Rectal smooth muscle tissue (tissue), 1 donor: ENCODE data around the gene P2RY14.

Source experiments
- H3K27ac ChIP-seq: one replicate; pipeline ENCODE4 v1.7.0; 2013; ENCODE audit warnings: low read depth, low read length, inconsistent platforms
- H3K27me3 ChIP-seq: one replicate; pipeline ENCODE4 v1.7.0; 2013; ENCODE audit warnings: low read length; ENCODE audit not compliant: control insufficient read depth, insufficient read depth
- H3K36me3 ChIP-seq: one replicate; pipeline ENCODE4 v1.7.0; 2013; ENCODE audit warnings: low read length; ENCODE audit not compliant: control insufficient read depth, insufficient read depth
- H3K4me1 ChIP-seq: one replicate; pipeline ENCODE4 v1.7.0; 2013; ENCODE audit warnings: low read length; ENCODE audit not compliant: control insufficient read depth, insufficient read depth
- H3K4me3 ChIP-seq: one replicate; pipeline ENCODE4 v1.7.0; 2013; ENCODE audit warnings: low read length
- H3K9ac ChIP-seq: one replicate; pipeline ENCODE4 v1.7.0; 2013; ENCODE audit warnings: low read length

The P2RY14 gene

DNA sequence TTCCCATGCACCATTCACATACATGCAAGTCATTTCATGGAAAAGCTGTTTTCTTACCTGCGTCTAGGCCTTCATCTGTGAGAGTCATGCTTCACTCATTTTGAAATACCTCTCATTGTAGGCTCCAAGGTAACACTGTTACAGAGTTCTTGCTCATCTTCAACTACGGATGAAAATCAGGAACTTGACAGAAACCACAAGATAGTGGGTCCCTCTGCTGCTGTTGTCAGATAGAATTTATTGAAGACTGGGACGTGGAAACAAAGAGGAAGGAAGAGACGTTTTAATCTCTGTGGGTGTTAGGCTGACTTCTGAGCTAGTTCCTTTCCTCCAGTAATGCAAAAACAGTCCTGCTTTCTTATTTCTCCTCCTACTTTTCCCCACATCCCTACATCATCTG lies at the start of gene P2RY14:
TSS of gene P2RY14 (minus strand) at position 313 of the 400 bp plus-strand sequence. CDS start 64,226 bp downstream, outside the sequence.
- peak within 1 kb of the TSS; percentile 10 for H3K4me3 ChIP-seq
- no peaks in the 10 kb centered on the region for H3K36me3 ChIP-seq
- peak within 1 kb of the TSS; percentile 19 for H3K27ac ChIP-seq
- H3K4me1 ChIP-seq, result peaks cover 10% of the 10 kb centered on the region
- no peak within 1 kb of the TSS for H3K9ac ChIP-seq
- H3K27me3 ChIP-seq, result no peaks in the 10 kb centered on the region

DNA sequence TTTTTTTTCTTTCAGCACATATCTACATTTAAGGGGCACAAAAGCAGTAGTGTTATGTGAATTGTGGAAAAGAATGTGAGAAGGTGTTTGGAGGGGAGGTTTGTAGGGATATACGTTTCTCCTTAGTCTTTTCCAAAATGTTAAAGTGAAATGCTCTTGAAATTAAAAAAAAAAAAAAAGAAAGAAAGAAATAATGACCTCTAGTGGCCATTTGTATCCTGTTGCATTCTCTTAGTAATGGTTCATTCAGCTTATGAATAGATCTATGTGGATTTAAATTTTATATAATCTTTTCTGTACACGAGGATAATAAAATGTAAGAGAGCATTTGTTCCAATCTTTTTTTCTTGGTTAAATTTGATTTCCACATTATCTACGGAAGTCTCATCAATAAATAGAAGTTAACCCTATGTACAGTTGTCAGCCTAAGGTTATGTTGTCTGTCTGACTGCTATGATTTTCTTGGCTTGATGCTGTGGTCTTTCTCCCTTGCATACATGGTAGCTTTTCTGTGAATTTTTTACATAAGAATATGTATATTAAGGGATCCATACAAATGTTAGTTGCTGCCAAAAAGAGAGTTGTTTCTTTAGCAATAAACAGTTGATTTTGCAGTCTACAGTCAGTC lies 49.3 kb upstream of the P2RY14 start:
- H3K27me3 ChIP-seq, result no peaks in the 10 kb centered on the region
- H3K4me3 ChIP-seq, result no peak overlapping the region
- H3K36me3 ChIP-seq, result no peaks in the 10 kb centered on the region
- H3K4me1 ChIP-seq, result no peaks in the 10 kb centered on the region
- no peak overlapping the region for H3K27ac ChIP-seq
- H3K9ac ChIP-seq, result no peak overlapping the region

DNA sequence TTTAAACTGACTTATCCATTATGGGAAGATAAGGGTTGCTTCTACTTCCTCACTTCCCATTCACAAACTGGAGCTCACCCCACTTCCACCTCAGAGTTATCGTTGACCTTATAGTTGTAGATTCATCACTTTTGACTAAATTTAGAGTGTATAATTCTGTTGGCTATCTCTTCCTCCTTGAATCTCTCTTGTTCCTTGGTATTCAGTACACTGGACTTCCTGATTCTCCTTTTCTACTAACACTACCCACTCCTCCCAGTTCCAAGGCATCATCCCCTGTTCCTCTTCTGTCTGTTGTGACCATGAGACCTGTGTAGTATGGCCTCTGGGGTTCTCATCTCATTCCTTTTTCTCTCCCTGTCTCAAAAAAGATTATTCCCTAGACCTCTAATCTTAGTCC lies 44.2 kb upstream of the P2RY14 start:
- Histone ChIP-seq H3K4me1 (no peaks in the 10 kb centered on the region), H3K27me3 (no peaks in the 10 kb centered on the region), H3K27ac (no peak overlapping the region), H3K9ac (no peak overlapping the region), H3K4me3 (no peak overlapping the region), H3K36me3 (no peaks in the 10 kb centered on the region)

DNA sequence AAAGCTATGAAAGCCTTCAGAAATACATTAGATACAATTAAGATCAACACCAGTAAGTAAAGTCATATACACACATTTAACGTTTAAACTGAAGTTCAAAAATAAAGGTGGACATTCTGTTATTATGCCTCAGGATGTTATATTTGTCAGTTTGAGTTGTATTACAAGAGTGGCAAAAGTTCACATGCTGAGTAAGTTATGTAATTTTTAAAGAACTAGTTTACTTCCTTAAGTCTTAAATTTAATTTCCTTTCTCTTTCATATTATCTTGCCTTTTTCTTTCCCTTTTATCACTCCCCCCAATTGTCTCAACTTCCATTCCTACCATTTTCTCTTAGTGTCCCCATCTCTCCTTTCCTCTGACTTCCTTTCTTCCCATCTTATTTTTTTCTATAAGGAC lies 43.2 kb upstream of the P2RY14 start:
- Histone ChIP-seq H3K27me3 (no peaks in the 10 kb centered on the region), H3K9ac (no peak overlapping the region), H3K27ac (no peak overlapping the region), H3K36me3 (no peaks in the 10 kb centered on the region), H3K4me3 (no peak overlapping the region), H3K4me1 (no peaks in the 10 kb centered on the region)

DNA sequence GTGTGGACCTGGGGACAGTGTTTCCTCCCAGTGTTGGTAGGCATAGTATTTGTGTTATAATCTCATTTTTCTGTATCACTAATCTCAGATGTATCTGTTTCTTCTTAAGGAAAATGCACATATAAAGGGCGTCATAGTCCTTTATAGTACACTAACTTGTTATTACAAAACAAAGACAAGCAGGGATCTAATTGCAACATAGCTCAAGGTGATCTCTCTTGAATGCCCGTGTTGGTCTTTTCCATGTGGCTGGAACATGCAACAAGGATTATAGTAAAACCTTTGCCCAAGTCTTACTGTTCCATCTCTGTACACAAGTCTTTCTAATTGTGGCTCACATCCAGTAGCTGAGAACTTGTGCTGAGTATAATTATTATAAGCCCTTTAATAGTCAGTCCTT lies 41.8 kb upstream of the P2RY14 start:
- Histone ChIP-seq H3K9ac (no peak overlapping the region), H3K4me1 (no peaks in the 10 kb centered on the region), H3K27me3 (no peaks in the 10 kb centered on the region), H3K27ac (no peak overlapping the region), H3K36me3 (no peaks in the 10 kb centered on the region), H3K4me3 (no peak overlapping the region)

DNA sequence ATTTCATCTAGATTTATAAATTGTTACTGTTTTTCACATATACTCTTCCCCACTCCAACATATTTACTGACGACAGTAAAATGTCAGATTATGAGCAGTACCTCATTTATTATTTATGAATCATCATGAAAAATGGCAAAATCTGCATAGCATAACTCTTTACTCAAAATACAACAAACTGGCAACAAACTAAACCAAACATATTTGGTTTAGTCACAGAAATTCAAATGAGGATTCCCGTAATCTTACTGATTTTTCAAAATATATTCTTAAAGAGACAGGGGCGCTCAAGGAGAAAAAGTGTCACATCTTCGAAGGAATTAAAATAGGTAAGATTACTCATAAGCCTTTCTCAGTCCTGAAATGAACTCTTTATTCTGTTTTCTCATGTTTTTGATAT lies 41.3 kb upstream of the P2RY14 start:
- H3K9ac ChIP-seq, result no peak overlapping the region
- no peaks in the 10 kb centered on the region for H3K36me3 ChIP-seq
- H3K27me3 ChIP-seq, result no peaks in the 10 kb centered on the region
- H3K27ac ChIP-seq, result no peak overlapping the region
- H3K4me3 ChIP-seq, result no peak overlapping the region
- H3K4me1 ChIP-seq, result no peaks in the 10 kb centered on the region

DNA sequence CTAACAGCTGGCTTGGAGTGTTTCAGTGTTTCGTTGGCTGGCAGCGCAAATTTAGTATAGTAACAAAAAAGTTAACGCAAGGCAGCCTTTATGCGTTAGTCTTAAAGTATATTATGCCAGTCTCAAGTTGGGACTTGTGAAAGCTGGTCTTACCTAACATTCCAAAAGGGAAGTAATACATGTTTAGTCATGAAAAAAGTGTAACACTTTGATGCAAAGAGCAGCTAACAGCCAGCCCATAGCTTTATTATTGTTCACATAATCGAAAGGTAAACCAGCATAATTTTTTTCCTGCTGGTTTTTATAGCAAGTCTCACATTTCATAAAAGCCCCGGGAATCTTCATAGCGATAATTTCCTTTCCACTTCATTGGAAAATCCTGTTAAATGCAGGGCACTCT lies 40.6 kb upstream of the P2RY14 start:
- H3K27me3 ChIP-seq, result no peaks in the 10 kb centered on the region
- no peaks in the 10 kb centered on the region for H3K36me3 ChIP-seq
- no peak overlapping the region for H3K27ac ChIP-seq
- no peak overlapping the region for H3K9ac ChIP-seq
- no peaks in the 10 kb centered on the region for H3K4me1 ChIP-seq
- H3K4me3 ChIP-seq, result no peak overlapping the region

DNA sequence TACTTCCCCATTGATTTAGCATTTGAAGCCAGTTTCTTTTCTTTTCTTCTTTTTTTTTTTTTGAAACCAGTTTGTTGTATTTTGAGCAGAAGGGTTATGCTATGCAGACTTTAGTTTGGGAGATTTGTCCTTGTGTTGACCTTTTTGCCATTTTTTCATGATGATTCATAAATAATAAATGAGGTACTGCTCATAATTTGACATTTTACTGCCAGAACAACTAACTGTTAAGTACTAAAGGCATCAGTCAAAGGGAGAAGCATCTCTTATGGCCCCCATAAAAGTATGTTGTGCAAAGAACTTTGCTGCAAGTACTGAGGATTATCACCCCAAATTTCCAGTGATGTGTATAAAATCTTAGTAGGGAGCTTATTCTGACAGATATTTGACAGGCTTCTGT lies 40.0 kb upstream of the P2RY14 start:
- H3K27me3 ChIP-seq, result no peaks in the 10 kb centered on the region
- no peaks in the 10 kb centered on the region for H3K4me1 ChIP-seq
- no peak overlapping the region for H3K27ac ChIP-seq
- no peaks in the 10 kb centered on the region for H3K36me3 ChIP-seq
- no peak overlapping the region for H3K4me3 ChIP-seq
- H3K9ac ChIP-seq, result no peak overlapping the region

DNA sequence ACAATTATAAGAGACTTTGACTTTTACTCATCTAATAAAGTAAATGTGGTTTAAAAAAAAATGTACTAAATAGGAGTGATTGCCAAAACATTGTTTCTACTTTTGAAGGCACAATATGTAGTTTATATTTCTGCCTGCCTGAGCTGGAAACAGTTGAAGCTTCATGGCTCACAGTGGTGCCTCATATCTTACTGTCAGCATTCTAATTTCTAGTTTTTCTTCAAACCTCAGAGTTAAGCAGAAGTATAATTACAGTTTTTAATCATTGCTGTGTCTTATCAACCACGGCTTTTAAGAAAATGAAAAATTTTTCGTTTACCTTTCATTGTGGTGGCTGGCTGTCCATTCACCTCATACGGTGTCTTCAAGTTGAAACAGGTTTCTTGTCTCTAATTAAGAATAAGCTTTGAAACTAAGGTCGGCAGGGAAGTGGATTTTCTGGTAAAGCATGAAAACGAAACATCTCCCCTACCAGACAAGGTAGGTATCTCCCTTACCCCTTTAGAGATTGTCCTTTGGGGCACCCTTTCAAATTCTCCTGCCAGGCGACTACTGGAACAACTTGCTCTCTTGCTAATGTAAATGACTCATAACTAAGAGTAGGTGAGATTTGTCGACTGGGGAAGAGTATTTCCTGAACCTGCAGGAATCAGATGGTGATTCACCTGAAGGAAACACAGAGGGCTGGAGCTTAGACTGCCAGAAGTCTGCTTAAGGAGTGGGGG lies 38.1 kb upstream of the P2RY14 start, which contains the start of gene GPR87:
TSS of gene GPR87 (minus strand) at position 554 of the 725 bp plus-strand sequence. CDS start 16,720 bp downstream, outside the sequence.
- Histone ChIP-seq H3K9ac (no peak within 1 kb of the TSS), H3K27ac (no peak within 1 kb of the TSS), H3K4me1 (no peaks in the 10 kb centered on the region), H3K4me3 (no peak within 1 kb of the TSS), H3K36me3 (no peaks in the 10 kb centered on the region), H3K27me3 (no peaks in the 10 kb centered on the region)

DNA sequence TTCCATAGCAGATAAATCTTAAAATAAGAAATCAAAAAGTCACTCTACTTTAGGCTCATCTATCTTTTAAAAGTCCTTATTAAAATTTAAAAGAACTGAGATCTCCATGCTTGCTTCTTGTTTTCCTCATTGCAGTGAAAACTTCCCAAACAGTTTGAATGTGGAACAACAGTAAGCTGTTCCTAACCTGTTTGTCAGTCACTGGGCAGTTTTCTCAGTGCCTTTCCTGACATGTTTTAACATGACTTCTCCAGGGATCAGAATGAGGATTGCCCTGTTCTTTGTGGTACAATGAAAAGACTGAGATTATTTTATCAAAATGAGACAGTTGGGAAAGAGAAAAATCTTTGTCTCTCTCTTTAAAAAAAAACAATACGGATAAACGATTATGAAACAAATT lies 37.5 kb upstream of the P2RY14 start:
- no peak overlapping the region for H3K9ac ChIP-seq
- H3K36me3 ChIP-seq, result no peaks in the 10 kb centered on the region
- no peak overlapping the region for H3K4me3 ChIP-seq
- no peaks in the 10 kb centered on the region for H3K27me3 ChIP-seq
- no peak overlapping the region for H3K27ac ChIP-seq
- H3K4me1 ChIP-seq, result no peaks in the 10 kb centered on the region

DNA sequence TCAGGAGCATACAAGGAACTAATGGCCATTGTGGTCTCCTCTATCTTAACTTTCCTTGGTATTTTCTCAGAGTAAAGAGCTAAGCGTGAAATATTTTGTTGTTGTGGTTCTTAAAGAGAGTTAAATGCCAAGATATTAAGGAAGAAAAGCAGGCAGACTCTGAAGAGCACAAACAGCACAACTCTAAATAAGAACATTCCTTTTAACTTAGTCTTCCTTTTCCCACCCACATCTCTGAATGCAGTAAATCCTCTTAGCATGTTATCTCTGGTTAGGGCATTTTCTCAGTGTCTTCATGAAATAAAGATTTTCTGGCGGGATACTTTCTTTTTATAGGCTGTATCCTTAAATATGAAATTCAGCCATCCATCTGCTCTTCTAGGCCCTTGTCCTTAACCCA lies 36.8 kb upstream of the P2RY14 start:
- H3K4me3 ChIP-seq, result no peak overlapping the region
- H3K4me1 ChIP-seq, result no peaks in the 10 kb centered on the region
- H3K27ac ChIP-seq, result no peak overlapping the region
- no peaks in the 10 kb centered on the region for H3K27me3 ChIP-seq
- no peak overlapping the region for H3K9ac ChIP-seq
- no peaks in the 10 kb centered on the region for H3K36me3 ChIP-seq

DNA sequence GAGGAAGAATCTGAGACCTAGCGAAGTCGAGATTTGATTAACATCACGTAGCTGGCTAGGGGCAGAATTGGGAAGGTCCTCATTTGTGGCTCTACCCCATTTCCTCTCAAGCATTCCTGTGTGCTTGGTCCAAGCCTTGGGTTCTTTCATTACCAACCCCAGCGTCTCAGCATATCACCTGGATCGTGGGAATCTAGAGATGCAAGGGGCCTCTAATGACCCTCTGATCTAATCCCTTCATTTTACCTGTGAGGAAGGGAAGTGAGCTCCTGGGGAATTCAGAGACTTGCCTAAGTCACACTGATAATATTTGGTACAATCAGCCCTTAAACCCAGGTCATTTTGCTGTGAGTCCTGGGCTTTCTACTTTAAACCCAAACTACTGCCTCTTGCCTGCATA lies 36.3 kb upstream of the P2RY14 start:
- no peak overlapping the region for H3K27ac ChIP-seq
- no peak overlapping the region for H3K4me3 ChIP-seq
- no peaks in the 10 kb centered on the region for H3K27me3 ChIP-seq
- no peaks in the 10 kb centered on the region for H3K4me1 ChIP-seq
- no peak overlapping the region for H3K9ac ChIP-seq
- H3K36me3 ChIP-seq, result no peaks in the 10 kb centered on the region

DNA sequence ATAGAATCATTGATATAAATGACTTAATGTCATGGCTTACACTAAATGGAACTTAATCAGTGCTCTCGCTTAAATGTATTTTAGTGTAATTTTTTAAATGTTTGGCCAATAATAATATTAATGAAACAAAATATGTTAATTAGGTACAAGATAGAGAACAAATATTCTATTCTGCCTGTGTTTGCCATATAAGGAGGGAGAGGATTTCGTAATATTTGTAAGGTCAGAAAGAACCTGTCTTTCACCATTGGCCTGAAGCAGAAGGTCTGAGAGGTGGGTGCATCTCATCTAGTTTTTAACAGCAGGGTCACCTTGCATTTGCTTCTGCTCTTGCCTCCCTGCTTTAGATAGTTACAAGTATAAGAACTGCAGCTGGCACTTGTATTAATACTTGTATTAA lies 35.8 kb upstream of the P2RY14 start:
- H3K4me1 ChIP-seq, result no peaks in the 10 kb centered on the region
- H3K4me3 ChIP-seq, result no peak overlapping the region
- H3K9ac ChIP-seq, result no peak overlapping the region
- H3K36me3 ChIP-seq, result no peaks in the 10 kb centered on the region
- H3K27ac ChIP-seq, result no peak overlapping the region
- H3K27me3 ChIP-seq, result no peaks in the 10 kb centered on the region
